Anterior cingulate cortex (tissue), 58 donors: ENCODE results near the gene SMIM1.
"Not testable (repeated sequence)": the region's sequence is repeated elsewhere in the genome, so short reads cannot be mapped to it uniquely, and the experiment has no call there.

Experiments
- DNase-seq, 58 donors: peaks; one replicate each; lab custom pipeline; 2025; lab: John Stamatoyannopoulos, UW

Gene SMIM1

DNA sequence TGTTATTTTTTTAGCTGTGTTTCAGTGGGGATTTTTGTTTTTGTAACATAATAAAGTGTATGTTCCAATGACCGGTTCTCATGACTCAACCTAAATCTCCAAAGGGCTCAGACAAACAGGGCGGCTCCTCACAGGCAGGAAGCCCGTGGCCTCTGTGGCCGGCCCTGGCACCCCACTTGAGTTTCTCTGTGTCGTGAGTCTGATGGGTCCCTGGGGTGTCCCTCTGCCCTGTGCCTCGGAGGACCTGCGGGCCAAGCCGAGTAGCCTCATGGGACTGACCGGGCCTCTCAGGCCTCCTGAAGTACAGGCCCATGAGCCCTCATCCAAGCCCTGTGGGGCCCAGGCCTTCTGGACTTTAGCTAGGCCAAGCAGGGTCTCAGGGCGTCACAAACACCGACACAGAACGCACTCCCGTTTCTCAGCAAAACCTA is 36.4 kb upstream of the SMIM1 start:
- DNase-seq, result no peak

DNA sequence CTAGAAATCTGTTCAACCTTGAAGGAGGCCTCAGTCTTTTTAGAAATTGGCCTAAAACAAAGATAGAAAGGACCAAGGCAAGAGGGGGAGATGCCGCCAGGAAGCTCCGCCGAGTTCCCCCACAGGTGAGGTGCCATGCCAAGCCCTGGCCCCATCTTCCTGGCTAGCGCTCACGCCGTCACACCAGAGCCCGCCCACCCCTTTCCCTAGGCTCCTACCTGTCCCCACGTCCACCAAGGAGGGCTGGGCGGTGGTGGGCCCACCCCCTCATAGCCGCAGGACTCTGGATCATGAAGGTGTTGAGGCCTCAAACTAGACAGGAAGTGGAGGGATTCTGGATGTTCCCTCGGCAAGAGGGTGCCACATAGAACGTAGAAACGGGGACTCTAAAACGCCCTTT is 35.8 kb upstream of the SMIM1 start:
- no peak for DNase-seq

DNA sequence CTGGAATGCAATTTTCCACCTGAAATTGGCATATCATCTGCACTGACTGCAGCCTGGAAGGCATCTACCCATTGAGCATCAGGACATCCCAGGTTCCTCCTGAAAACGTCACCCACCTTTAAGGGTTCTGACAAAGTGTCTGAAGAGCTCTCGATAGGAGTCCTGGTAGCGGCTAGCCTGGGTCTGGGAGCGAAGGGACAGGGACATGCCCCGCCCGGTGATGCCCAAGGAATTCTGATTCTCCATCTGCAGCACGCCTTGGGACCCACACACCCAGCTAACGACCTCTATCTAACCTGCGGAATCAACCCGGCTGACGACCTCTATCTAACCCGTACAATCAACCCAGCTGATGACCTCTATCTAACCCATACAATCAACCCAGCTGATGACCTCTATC is 33.6 kb upstream of the SMIM1 start:
- no peak for DNase-seq

DNA sequence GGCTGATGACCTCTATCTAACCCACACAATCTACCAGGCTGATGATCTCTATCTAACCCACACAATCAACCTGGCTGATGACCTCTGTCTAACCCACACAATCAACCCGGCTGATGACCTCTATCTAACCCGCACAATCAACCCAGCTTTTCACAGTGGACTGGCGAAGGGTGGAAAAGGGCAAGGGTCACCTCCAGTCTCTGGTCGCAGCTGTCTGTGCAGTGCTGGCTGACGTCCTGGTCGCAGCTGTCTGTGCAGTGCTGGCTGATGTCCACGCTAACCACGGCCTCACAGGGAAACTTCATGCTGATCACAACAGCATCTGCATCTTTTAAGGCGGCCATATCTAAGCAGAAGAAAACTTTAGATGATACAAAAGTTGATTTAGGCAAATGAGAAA is 32.5 kb upstream of the SMIM1 start:
- DNase-seq, result peak in 10 of 58 donors; percentile 13 to 43 (median 22)

DNA sequence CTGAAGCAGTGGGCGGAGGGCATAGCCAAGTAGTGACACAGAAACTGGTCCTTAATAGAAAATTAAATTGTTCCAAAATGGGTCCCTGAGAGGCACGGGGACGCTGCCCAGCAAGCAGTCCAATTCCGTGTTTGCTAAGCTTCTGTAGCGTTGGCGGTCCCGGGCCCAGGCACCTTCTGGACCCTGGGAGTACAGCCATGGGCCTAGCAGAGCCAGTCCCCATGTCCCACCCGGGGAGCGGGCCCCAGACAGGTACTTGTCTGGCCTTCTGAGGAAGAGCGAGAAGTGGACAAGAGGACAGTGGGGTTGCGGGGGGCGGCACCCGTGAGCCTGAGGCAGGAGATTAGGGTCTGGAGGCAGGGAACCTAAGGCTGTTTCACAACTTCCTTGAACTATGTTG is 31.8 kb upstream of the SMIM1 start:
- no peak for DNase-seq

DNA sequence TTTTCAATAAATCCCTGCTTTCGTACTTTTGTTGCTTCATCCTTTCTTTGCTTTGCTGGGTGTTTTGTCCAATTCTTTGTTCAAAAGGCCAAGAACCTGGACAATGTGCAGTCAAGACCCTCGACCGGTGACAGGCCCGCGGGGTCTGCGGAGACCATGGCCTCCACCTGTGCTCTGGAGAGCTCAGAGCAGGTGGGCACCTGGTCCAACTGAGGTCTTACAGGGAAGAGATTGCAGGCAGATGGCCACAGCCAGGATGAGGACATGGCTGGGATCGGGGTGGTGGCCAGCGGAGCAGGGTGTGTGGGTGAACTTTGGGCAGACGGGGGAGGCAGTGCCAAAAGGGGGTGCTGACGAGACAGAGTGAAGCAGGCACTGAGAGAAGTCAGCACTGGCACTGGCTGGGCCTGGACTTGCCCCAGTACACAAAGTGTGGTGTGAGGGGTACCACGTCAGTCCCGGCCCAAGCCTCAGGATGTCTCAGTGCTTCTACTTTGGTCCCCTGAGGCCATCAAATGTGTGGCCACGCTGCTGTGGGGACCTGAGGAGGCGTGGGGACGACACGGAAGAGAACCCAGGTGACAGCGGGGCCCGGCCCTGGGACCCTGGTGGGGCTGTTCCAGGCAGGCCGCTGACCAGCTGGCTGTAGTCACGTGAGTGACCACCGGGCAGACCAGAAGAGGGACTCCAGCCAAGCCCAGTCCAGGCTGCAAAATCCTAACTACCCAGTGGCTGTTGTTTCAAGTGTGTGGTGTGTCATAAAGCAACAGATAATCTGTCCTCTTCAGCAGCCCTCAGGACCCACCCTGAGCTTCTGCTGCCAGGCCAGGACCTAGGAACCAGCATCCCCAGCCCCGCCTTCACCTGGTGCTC is 30.7 kb upstream of the SMIM1 start:
- no peak for DNase-seq

DNA sequence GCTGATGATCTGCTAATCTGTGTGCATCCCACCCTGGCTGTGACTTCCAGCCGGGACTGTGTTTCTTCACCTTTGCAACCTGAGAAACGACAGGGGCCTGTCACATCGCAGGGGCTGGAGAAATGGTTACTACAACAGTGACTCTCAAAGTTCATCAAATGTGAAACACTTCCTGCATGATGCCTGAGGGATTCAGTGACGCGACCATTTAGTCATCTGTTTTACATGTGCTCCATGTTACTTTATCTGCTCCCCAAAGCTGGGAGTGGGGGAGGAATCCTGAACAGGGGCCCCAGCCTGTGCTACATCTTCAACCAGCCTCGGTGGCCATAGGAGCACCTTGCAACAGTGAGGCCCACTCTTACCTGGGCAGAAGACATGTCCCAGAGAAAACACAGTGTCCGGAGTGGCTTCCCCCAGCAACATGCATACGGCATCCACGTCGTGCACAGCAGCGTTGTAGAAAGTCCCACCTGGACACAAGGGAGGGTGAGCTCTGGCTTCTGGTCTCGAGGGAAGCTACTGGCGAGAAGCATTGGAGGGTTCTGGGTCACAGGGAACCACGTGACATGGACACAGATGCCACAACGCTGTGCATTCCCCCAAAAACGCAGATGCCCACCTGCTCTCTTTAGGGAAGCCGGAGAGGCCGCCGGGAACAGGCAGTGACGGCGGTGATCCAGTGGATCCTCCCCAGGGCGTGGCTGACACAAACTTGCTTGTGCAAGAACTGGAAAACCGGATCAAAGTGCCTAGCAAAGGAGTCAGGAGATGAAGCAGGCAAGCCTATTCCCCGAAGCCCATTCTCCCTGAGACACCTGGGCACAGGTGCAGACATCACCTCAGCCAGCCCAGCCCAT is 29.9 kb upstream of the SMIM1 start:
- DNase-seq, result no peak

DNA sequence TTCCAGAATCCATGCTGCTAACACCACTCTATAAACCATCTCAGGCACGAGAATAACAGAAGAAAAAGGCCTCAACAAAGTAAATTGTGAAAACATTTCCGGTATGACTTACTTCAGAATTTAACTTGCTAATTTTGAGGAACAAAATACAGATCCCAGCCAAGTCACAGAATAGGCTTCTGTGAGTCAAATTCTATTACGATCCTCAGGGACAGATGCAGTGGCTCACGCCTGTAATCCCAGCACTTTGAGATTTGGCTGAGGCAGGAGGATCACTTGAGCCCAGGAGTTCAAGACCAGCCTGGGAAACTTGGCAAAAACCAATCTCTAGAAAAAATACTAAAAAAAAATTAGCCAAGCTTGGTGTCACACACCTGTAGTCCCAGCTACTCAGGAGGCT is 29.1 kb upstream of the SMIM1 start:
- DNase-seq, result no peak

DNA sequence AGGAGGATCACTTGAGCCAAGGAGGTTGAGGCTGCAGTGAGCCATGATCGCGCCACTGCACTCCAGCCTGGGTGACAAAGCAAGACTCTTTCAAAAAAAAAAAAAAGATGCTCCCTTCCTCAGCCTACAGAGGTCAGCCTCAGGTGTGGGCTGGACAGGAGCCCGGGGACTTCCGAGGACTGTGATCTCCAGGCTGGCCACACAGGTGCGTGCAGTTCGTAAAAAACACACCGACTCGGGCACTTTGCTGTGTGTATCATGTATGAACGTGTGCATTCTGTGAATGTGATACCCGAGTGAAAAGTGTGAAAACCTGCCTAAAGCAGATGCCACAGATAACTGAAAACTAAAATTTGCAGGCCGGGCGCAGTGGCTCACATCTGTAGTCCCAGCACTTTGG is 28.7 kb upstream of the SMIM1 start:
- DNase-seq, result no peak

DNA sequence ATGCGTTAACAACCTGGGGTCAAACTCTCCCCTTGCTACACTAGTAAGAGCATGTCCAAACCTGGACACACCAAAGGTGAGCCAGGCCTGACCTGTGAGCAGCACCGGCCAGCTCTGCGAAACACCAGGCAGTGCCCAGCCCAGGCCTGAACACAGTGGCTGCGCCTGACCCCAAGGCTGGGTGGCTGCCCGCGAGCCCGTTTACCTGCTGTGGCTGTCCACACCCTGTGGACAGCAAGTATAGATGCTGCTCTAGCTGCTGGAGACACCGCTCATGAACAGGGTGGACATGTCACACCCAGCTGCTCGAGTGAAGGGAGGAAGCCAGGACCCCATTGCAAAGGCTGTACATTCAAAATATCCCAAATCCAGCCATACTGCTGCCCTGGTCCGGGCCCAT is 27.9 kb upstream of the SMIM1 start:
- no peak for DNase-seq

DNA sequence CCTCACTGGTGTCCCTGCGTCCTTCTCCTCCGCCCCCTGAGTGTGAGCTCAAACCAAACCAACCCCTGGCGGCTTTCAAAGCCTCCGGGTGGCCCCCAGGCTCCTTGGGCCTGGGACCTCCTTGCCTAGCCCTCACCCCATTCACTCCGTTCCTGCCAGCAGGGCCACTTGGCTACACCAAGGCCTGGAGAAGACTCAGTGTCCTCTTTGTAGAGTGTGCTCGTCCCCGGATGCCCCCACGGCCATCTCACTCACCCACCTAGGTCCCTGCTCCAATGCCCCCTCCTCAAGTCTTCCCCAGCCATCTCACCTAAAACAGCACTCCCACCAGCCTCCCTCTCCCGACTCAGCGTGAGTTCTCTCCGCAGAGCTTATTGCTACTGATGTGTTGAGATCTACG is 27.5 kb upstream of the SMIM1 start:
- DNase-seq, result no peak

DNA sequence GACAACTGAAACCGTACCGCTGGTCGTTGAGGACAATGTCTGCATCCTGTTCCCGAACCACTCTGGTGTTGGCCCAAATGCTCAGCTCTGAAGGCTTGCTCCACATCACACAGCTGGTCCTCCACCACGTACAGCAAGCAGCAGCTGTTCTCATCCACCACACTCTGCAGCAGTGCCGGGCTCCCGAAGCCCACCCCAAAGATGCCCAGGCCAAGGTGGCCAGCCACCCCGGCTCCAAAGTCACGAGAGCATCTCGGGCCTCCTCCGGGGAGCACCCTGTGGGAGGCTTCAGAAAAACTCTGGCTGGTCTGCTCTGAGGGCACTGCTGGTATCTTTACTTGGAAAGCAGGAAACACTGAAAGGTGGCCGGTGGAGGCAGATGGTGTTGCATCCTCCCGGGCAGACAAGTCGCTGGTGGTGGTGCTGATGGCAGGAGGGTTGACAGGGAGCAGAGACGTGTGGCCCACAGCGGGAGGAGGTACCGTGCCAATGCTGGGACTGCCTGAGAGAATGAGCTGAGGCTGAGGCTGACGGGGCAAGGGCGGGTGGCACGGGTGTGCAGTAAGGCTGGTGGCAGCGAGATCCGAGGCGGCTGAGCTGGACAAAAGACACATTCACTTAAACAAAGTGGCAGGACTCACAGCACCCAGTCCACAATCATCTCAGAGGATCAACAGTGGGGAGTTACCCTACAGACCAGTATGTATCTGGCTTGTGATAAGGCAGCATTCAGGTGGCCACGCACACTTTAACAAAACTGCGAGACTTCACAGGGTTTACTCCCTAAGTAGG is 26.8 kb upstream of the SMIM1 start:
- DNase-seq, result peak in 15 of 58 donors; percentile 9 to 48 (median 23)

DNA sequence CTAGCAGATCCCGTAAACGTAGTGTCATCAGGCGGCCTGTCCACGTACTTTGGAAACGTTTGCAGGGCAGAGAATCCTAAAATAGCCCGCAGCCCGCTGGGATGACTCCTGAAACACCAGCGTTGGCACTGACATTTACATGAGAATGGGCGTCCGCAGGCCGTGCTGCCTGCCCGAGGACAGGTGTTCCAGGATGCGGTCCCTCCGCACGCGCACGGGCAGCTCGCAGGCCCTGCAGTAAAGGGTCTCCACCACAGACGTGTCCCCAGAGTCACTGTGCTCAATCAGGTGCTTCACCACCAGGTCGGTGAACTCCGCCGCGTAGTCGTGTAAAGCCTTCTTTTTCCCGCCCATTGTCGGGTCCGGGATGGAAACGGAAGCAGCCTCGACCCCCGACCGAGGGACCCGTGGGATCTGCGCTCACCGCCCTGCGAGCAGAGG is 26.1 kb upstream of the SMIM1 start:
- DNase-seq, result no peak

DNA sequence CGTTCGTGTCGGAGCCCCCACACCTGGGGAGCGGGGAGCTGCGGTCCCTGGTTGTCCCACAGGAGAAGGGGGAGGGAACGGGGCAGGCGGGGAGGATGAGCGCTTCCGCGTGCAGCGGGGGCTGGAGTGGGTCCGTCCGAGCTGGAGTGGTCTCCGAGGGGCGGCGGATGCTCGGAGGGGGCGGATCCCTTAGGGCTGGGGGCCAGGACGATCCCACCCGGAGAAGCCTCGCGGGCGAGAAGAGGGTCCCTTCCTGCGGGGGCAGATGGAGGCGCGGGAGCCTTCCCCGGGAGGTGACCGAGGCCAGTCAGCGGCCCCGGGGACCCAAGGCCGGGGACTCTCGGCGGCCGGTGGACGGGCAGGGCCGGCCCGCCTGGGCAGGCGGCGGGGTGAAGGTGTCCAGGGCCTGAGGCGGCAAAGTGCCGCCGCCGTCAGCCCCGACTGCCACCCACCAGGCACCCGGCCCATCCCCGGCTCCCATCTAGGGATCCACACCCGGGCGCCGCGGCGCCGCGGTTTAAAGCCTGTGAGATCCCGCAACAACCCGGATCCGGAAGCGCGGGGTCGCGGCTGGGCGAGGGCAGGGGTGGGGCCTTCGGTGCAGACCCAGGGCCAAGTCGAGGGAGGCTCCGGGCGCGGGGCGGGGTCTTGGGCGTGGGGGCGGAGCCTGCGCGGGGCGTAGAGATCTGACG is 25.6 kb upstream of the SMIM1 start:
- DNase-seq, result peak in 56 of 58 donors; percentile 49 to 92 (median 80)

DNA sequence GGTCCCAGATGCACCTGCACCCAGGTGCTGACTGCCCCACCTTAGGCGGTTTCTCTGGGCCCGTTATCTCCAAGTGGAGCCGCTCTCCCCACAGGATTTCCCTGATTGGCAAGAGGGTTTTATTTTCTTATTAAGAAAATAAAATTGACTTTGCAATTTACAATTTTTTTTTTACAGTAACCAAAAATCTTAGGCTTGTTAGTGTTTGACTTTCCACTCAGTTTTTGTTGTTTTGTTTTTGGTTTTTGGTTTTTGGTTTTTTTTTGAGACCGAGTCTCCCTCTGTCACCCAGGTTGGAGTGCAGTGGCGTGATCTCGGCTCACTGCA is 25.1 kb upstream of the SMIM1 start:
- DNase-seq, result no peak

DNA sequence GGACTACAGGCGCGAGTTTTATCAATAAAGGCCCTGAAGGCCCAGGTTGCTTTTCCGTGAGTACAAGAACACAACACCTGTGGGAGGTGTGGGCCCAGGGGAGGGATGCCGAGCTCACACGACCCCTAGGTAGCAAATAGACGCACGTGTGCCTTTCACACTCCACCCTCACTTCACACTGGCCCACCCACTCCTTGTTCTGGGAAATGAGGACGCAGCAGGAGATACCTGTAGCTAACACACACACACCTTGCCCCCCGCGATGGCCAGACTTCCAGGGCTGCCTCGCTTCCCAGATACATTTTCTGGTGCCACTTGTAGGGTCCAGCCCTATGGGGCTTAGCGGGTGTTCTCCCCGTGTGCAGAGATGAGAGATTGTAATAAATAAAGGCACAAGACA is 24.6 kb upstream of the SMIM1 start:
- DNase-seq, result no peak

DNA sequence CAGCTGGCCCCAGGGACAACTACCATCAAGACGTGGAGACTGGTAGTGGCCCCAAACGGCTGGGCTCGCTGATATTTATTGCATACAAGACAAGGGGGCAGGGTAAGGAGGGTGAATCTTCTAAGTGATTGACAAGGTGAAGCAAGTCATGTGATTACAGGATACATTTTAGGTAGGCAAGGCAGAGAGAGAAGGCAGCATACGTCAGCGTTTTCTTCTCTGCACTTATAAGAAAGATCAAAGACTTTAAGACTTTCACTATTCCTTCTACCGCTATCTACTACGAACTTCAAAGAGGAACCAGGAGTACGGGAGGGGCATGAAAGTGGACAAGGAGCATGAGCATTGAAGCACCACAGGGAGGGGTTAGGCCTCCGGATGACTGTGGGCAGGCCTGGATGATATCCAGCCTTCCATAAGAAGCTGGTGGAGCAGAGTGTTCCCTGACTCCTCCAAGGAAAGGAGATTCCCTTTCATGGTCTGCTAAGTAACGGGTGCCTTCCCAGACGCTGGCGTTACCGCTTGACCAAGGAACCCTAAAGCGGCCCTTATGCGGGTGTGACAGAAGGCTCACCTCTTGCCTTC is 24.1 kb upstream of the SMIM1 start:
- not testable (repeated sequence) for DNase-seq

DNA sequence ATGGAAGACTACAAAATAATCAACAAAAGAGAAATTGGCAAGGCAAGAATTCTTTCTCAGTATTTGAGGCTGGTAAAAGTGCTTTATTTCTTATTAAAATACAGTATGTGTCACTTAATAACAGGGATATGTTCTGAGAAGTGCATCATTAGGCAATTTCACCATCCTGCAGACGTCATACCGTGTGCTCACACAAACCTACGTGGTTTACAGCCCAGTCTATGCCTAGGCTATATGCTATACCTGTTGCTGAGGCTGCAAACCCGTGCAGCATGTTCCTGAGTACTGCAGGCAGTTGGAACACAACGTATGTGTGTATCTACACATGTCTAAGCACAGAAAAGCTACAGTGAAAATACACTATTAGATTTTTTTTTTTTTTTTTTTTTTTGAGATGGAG is 23.0 kb upstream of the SMIM1 start:
- DNase-seq, result no peak

DNA sequence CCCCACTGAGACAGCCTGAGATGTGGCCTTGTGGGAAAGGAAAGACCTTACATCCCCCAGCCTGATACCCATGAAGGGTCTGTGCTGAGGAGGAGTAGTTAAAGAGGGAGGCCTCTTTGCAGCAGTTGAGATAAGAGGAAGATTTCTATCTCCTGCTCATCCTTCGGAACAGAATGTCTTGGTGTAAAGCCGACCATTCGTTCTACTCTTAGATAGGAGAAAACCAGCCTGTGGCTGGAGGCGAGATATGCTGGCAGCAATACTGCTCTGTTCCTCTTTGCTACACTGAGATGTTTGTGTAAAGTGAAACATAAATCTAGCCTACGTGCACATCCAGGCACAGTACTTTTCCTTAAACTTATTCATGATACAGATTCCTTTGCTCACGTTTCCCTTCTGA is 21.8 kb upstream of the SMIM1 start:
- DNase-seq, result no peak

DNA sequence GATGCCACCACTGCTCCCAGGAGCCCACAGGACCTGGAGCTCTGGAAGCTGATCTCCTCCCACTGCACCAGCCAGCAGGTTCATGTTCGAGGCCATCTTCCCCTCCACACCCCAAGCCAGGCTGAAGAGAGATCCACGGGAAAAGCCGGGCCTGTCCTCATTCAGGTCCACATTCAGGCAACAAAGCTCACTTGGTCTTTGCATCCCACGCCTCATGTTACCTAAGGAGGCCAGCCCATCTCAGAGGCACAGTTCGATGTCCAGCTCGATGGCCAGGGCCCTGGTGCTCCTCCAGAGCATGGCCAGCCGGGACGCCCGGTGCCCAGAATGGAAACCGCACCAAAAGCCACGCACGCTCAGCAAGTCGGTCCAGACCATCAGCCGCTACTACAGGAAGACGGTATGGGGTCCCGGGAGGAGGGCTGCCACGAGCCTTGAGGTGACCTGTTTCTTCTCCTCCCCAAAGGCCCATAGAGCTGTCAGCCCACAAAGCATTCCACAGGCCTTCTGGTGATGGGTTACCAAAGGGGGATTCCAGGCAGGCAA is 20.1 kb upstream of the SMIM1 start, which contains the start of gene CCDC27:
TSS of gene CCDC27 (plus strand) at position 51 of the 546 bp plus-strand sequence. CDS start at position 83, 32 bp downstream.
- DNase-seq, result no peak
